Limb (tissue), 2 donors: ENCODE data around the gene CHST3.

Experiments used
- DNase-seq, 2 donors: peaks; one replicate each; pipeline ENCODE4 v3.0.0-alpha.2; 2016; ENCODE audit errors: extremely low spot score in 2 of 2

The CHST3 gene

GRCh38 chr10:71989661-71990454, 25.7 kb downstream of the CHST3 start:
- DNase-seq = no peak

- no peak for DNase-seq
These were observed 26.6 kb downstream of the CHST3 start for GRCh38 chr10:71990706-71991269.

DNA sequence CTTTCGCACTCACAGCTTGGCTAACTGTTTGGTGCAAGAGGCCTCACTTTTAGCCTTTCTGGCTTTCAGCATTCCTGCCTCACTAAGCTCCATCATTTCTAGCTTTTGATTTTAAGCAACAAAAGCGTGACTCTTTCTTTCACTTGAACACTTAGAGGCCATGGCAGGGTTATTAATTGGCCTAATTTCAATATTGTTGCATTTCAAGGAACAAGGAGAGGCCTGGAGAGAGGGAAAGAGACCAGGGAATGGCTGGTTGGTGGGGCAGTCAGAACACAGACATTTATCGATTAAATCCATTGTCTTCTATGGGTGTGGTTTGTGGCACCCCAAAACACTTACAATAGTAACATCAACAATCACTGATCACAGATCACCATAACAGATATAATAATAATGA, 31.3 kb downstream of the CHST3 start:
- DNase-seq = no peak

- DNase-seq = no peak
These were observed 31.8 kb downstream of the CHST3 start for GRCh38 chr10:71995887-71996575.

DNA sequence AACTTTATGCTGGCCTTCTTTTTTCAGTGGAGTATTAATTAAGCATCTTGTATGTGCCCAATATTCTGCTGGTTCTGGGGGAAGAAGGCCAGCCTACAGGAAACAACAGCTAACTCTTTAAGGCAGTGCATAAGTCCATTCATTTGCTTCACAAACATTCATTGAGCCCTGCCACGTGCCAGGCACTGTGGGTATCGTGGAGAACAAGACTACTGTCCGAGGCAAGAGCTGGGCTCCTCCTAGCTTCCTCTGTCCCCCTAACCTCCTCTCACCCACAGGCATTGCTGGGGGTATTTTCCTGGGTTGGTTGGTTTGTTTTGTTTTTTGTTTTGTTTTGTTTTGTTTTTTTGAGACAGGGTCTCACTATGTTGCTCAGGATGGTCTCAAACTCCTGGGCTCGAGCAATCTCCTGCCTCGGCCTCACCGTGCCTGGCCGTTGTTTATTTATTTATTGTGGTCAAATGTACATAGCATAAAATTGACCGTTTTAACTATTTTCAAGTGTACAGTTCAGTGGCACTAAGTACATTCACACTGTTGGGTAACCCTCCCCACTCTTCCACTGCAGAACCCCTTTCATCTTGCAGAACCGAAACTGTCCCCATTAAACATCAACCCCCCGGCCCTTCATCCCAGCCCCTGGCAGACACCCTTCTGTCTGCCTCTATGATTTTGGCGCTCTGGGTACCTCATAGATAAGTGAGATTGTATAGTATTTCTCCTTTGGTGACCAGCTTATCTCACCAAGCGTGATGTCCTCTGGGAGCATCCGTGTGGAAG, 32.6 kb downstream of the CHST3 start:
- DNase-seq = no peak

GRCh38 chr10:71998119-71998839, 34.1 kb downstream of the CHST3 start:
- DNase-seq = no peak

DNA sequence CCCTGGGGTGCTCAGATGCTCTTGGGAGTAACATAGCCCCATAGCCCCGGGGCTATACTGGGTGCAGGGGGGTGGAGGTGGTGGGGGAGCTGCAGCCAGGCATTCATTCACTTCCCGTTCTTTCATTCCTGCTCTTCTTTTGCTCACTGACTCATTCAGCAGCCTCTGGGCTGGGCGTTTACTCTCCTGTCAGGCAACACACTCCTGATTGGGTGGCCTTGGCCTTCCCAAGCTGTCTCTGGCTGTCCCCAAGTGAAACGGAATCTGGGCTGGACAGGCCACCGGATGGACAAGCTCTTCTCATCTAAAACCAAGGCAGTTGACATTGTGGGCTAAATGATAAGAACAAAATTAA, 34.6 kb downstream of the CHST3 start:
- peak in 1 of 2 donors; percentile 22 for DNase-seq

GRCh38 chr10:71999360-72000072, 35.3 kb downstream of the CHST3 start:
- DNase-seq = peak; percentile 89 to 90

DNA sequence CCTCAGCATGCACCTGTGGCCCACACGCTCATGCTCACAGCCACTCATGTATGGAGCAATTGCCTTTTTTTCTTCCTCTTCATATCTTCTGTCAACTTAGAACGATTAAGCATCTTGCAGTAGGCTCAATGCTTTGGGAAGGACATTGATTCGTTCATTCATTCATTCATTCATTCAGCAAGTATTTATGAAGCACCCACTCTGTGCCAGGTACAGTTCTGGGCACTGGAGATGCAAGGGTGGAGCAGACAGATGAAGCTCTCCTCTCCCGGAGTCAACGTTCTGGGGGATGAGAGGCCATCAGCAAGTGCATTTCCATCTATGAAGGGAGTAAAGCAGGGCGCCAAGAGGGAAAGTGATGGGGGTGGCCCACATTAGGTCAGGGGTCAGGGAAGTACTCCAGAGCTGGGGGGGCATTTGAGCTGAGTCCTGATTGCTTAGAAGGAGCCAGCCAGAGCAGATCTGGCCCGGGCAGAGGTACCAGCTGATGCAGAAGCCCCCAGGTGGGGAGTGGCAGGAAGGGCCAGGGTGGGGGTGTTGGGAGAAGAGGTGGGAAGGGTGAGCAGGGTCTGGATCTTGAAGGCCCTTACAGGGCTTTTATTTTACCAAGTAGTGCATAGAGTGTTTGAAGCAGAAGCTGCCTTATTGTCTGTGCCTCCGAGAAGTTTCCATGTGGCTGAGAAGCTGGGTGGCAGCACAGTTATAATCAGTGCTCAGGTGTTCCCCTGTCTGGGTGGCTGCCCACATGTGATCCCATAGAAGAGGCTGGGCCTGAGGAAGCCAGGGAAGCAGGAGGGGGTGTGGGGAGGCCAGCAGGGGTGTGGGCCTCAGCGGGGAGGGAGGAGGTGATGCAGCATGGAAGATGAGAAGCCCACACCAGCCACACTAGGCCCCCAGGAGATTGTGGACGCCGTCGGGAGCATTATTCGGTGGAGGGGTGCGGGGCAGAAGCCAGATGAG, 36.2 kb downstream of the CHST3 start:
- DNase-seq = no peak

DNA sequence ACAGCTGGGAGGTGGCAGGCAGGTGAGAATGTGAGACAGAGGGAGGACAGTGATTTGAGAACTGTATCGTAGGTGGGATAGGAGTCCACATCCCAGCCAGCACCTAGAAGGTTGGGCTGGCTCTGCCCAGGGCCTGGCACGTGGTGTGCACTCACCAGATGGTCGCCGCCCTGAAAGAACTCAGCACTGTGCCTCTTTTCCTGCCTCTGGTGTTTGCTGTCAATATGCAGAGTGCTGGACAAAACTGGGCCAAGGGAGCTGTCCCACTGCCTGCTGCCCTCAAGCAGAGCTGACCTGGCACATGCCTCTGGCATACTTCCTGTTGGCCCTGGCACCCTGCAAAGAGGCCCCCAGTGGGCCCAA, 36.8 kb downstream of the CHST3 start:
- peak in 1 of 2 donors; percentile 39 for DNase-seq

GRCh38 chr10:72002354-72003295, 38.4 kb downstream of the CHST3 start:
- DNase-seq = no peak

DNA sequence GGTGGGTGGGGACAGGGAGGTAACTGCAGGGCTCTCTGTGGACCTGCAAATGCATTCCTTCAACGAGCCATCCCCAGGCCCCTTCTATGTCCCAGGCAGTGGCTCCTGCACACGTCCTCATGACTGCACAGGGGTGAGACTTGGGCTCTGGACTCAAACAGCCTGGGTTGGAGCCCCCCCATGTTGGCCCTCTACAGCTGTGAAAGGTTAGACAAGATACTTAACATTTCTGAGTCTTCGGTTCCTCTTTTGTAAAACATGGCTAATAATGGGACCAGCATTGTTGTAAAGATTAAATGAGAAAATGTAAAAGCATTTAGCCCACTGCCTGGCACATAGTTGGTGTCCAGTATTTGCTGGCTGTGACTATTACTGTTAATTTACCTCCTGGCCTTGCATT, 41.8 kb downstream of the CHST3 start:
- no peak for DNase-seq

GRCh38 chr10:72007246-72007892, 43.2 kb downstream of the CHST3 start:
- DNase-seq = no peak

DNA sequence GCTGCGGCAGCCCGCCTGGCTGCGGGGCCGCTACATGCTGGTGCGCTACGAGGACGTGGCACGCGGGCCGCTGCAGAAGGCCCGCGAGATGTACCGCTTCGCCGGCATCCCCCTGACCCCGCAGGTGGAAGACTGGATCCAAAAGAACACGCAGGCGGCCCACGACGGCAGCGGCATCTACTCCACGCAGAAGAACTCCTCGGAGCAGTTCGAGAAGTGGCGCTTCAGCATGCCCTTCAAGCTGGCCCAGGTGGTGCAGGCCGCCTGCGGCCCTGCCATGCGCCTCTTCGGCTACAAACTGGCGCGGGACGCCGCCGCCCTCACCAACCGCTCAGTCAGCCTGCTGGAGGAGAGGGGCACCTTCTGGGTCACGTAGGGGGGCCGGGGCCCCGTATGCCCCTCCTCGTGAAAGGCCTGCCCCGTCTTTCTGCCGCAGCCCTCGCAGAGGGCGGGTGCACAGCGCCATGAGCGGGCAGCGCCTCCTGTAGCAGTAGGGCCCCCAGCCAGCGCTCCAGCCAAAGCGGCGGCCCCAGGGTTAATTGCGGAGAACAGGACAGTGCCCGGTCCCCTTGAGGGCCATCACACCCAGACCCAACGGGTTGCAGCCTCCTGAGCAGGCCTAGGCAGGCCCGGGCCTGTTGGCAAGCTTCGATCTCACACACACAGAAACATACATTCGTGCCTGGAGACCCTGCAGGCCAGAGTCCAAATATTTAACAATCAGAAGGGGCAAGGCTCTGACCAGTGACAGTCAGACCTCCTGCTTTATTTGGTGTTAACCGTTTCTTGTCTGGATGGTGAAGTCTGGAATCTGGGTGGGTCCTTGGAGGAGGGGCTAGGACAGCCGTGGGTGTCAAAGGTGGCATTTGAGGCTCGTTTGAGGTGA, 44.1 kb downstream of the CHST3 start:
- DNase-seq = no peak

DNA sequence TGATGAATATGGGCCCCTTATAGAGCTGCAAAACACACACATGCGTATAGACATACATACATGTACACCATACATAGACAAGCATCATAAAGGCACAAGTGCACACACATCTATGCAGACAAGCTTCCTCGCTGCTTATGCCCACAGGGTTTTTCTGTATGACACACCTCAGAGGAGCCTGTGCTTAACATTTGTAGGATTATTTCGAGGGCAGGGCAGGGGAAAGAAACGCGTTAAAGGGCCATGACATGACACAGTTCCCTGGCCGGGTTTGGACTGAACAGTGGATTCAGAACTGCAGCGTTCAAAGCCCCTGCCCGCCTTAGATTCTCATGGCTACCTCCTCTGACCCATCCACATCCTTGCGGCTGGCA, 44.8 kb downstream of the CHST3 start:
- DNase-seq = no peak

DNA sequence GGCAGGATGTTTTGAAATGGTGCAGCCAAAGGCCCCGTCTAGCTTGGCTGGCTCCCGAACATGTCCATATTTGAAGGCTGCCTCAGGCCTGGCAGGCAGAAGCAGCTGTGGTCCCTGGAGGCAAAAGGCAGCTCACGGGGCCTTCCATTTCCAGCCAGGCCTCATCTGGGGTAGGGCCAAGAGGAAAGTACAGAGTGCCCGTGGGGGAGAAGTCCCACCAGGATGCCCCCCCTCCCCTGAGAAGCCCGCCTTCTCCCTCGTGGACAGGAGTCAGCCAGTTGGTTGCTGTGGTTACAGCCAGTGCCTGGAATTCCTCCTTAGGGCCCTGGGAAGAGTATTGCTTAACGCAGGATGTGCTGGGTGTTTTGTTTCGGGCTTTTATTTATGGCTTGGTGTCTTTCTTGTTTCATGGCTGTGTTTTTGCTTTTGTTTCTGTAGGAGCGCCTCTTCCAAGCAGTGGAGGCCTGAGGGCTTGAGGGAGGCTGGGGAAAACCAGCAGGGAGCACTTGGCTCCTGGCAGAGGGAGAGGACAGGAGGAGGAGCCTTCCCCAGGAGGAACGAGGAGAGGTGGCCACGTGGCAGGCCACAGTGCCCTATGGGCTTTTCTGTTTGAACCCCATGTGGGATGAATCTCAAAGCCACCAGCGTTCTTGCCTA, 45.4 kb downstream of the CHST3 start:
- peak; percentile 75 to 83 for DNase-seq
